B cell (primary cell): ENCODE results near the gene FCSK. TPM values are rescaled to one million over a fixed set of nuclear protein-coding genes. Genes with fewer than 3 reads are reported as not detected.
"Not testable (repeated sequence)": the region's sequence is repeated elsewhere in the genome, so short reads cannot be mapped to it uniquely, and the experiment has no call there.

ENCODE experiments used
- ATAC-seq: fragments of 200-7000 bp; cut with Tn5 transposase; one replicate; pipeline ENCODE4 v1.10.0; 2021; ENCODE audit warnings: low read depth, mild to moderate bottlenecking, moderate number of reproducible peaks, moderate library complexity
- CTCF ChIA-PET: fragments of 350-600 bp; sonication (Branson Sonifier 250); formaldehyde crosslinking; loops from one replicate; lab custom pipeline; 2021; ENCODE audit warnings: antibody characterized with exemption, inconsistent platforms; lab: Charles Lee
- POLR2A ChIA-PET: fragments of 350-600 bp; sonication (Branson Sonifier 250); formaldehyde crosslinking; loops from one replicate; lab custom pipeline; 2021; ENCODE audit warnings: antibody characterized with exemption; lab: Charles Lee
- DNase-seq: peaks from one replicate; pipeline ENCODE4 v3.0.0; 2013
- H2AFZ ChIP-seq: 2 replicates; pipeline ENCODE4 v1.6.1; 2012; ENCODE audit warnings: mild to moderate bottlenecking, low read depth, low read length; ENCODE audit not compliant: insufficient read depth, poor library complexity, severe bottlenecking
- H3K27ac ChIP-seq, 2 donors: 1 replicate in 1 of 2; 2 replicates in 1 of 2; pipeline ENCODE4 v1.5.1; 2012 to 2013; ENCODE audit warnings: low read length in 2 of 2, mild to moderate bottlenecking in 2 of 2, moderate library complexity in 1 of 2
- H3K27me3 ChIP-seq, 4 experiments: fragments of 200-600 bp in 1 of 4; sonication (generic) in 1 of 4; replicated peaks in 1 of 4; 1 replicate in 2 of 4; 2 replicates in 2 of 4; pipeline versions ENCODE4 v1.6.1 to v1.7.0; 2013 to 2016; ENCODE audit warnings: low read length in 3 of 4, mild to moderate bottlenecking in 2 of 4, mixed read lengths in 1 of 4, moderate library complexity in 1 of 4; ENCODE audit not compliant: insufficient read depth in 4 of 4, control insufficient read depth in 3 of 4; ENCODE audit errors: control extremely low read depth in 1 of 4
- H3K36me3 ChIP-seq, 2 experiments: replicated peaks in 1 of 2; 1 replicate in 1 of 2; 2 replicates in 1 of 2; pipeline versions ENCODE4 v1.6.1 to v1.7.1; 2013; ENCODE audit warnings: low read length in 1 of 2; ENCODE audit not compliant: insufficient read depth in 2 of 2, control insufficient read depth in 1 of 2; ENCODE audit errors: control extremely low read depth in 1 of 2, extremely low read depth in 1 of 2
- H3K4me1 ChIP-seq, 2 donors: fragments of 200-600 bp in 1 of 2; sonication (generic) in 1 of 2; 1 replicate in 1 of 2; 2 replicates in 1 of 2; pipeline versions ENCODE4 v1.5.1 to v1.6.1; 2013 to 2017; ENCODE audit warnings: low read length in 2 of 2; ENCODE audit not compliant: control insufficient read depth in 2 of 2, insufficient read depth in 2 of 2
- H3K4me2 ChIP-seq: replicated peaks from 2 replicates; pipeline ENCODE3; 2012; ENCODE audit warnings: mild to moderate bottlenecking, low read depth, low read length; ENCODE audit not compliant: poor library complexity, severe bottlenecking
- H3K4me3 ChIP-seq, 5 experiments: fragments of 200-600 bp in 1 of 5; sonication (generic) in 1 of 5; 1 replicate in 3 of 5; 2 replicates in 2 of 5; pipeline versions ENCODE4 v1.5.1 to v1.7.0; 2011 to 2016; ENCODE audit warnings: low read length in 4 of 5, mild to moderate bottlenecking in 4 of 5, low read depth in 2 of 5, control low read depth in 1 of 5, moderate library complexity in 1 of 5; ENCODE audit not compliant: insufficient read depth in 1 of 5; ENCODE audit errors: control extremely low read depth in 1 of 5, extremely low read depth in 1 of 5
- H3K79me2 ChIP-seq: fragments of 200-600 bp; sonication (generic); one replicate; pipeline ENCODE4 v1.6.0; 2016; ENCODE audit warnings: low read length; ENCODE audit not compliant: control insufficient read depth, insufficient read depth
- H3K9ac ChIP-seq: fragments of 200-600 bp; sonication (generic); 2 replicates; pipeline ENCODE4 v1.6.1; 2017; ENCODE audit warnings: mild to moderate bottlenecking, low read length, moderate library complexity
- H3K9me3 ChIP-seq, 3 donors: one replicate each; pipeline versions ENCODE4 v1.6.1 to v1.7.1; 2013; ENCODE audit warnings: low read length in 2 of 3; ENCODE audit not compliant: control insufficient read depth in 2 of 3, insufficient read depth in 1 of 3; ENCODE audit errors: control extremely low read depth in 1 of 3
- H4K20me1 ChIP-seq: 2 replicates; pipeline ENCODE4 v1.6.0; 2012; ENCODE audit warnings: mild to moderate bottlenecking, low read length; ENCODE audit not compliant: insufficient read depth, control insufficient read depth, poor library complexity, severe bottlenecking
- H3K27ac Mint-ChIP-seq: one replicate; pipeline ENCODE4 v1.8.0; 2021; ENCODE audit warnings: mixed read lengths
- H3K27me3 Mint-ChIP-seq: one replicate; pipeline ENCODE4 v1.8.0; 2021; ENCODE audit warnings: mixed read lengths
- H3K4me1 Mint-ChIP-seq: one replicate; pipeline ENCODE4 v1.8.0; 2021; ENCODE audit warnings: mixed read lengths
- H3K4me3 Mint-ChIP-seq: one replicate; pipeline ENCODE4 v1.8.0; 2021; ENCODE audit warnings: mixed read lengths
- H3K9me3 Mint-ChIP-seq: one replicate; pipeline ENCODE4 v1.8.0; 2022; ENCODE audit warnings: mixed read lengths; ENCODE audit not compliant: insufficient read depth
- EZH2 ChIP-seq: IDR thresholded peaks from 2 replicates; pipeline ENCODE4 v1.6.1; 2012; ENCODE audit warnings: borderline replicate concordance, low read depth, mild to moderate bottlenecking, moderate library complexity, low read length; ENCODE audit not compliant: insufficient read depth, poor library complexity, severe bottlenecking
- WGBS: methylation state at CpG from one replicate; pipeline ENCODE4 v1.1.5; 2013; ENCODE audit warnings: missing lambda C conversion rate; ENCODE audit not compliant: insufficient coverage; 5-methylcytosine and 5-hydroxymethylcytosine counted together
- intact Hi-C: fragments of 100-400 bp; cut with micrococcal nuclease; formaldehyde crosslinking; loops from one replicate; pipeline ENCODE4 v1.10.0; 2022
- polyA plus RNA-seq: library from polyadenylated mRNA; depleted of rRNA; stranded (reverse); fragments of >200 nt; gene quantifications from 2 replicates; pipeline ENCODE4 v1.2.3, GENCODE V29; 2012
- total RNA-seq, 2 donors: library from RNA; stranded (reverse); fragments of 120-200 nt in 1 of 2; gene quantifications; 1 replicate in 1 of 2; 2 replicates in 1 of 2; pipeline versions ENCODE4 v1.2.3 to v1.2.4, GENCODE V29; 2013 to 2022
- TF ChIP-seq, protein P1 (sequence below): fragments of 200-600 bp; IDR thresholded peaks from one replicate; pipeline ENCODE4 v1.8.0; 2022; ENCODE audit warnings: antibody characterized with exemption, mild to moderate bottlenecking

The FCSK gene
- total and polyA plus RNA-seq, 2 donors (not counting 1 experiment from before 2014, with no cell fraction given) = 19.4 to 24.8 TPM

DNA sequence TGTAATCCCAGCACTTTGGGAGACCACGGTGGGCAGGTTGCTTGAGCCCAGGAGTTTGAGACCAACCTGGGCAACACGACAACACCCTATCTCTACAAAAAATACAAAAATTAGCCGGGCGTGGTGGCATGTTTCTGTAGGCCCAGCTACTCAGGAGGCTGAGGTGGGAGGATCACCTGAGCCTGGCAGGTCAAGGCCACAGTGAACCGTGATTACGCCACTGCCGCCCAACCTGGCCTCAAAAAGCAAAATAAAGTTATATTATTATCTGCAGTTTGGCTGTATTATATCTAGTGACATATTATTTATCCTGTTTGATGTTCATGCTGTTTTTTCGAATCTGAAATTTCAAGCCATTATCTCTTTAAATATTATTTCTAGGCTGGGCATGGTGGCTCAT, 42.0 kb upstream of the FCSK start:
- Histone ChIP-seq H3K36me3 (peaks cover 0 to 10% of the 10 kb centered on the region in 2 experiments), H3K9me3 (no peaks in the 10 kb centered on the region), H4K20me1 (peaks cover 43% of the 10 kb centered on the region), H3K4me3 (no peak overlapping the region), H3K9ac (no peak overlapping the region), H3K4me1 (peaks cover 33 to 40% of the 10 kb centered on the region in 2 donors), H2AFZ (no peak overlapping the region), H3K4me2 (no peak overlapping the region), H3K27me3 (no peaks in the 10 kb centered on the region), H3K79me2 (peaks cover 78% of the 10 kb centered on the region), H3K27ac (no peak overlapping the region)
- DNase-seq = no peak
- H3K27me3 Mint-ChIP-seq = no peaks in the 10 kb centered on the region
- WGBS = 100% methylated on average over 1 of the region's 8 CpGs
- H3K27ac Mint-ChIP-seq = no peak overlapping the region
- H3K4me3 Mint-ChIP-seq = no peak overlapping the region
- ChIA-PET CTCF (interaction anchor here (1.1 kb wide), 2 partner anchors 12 to 16 kb away, joined by 3 read pairs; no protein-coding TSS in a partner anchor), POLR2A (interaction anchor here (0.7 kb wide), 2 partner anchors 17 to 1174 kb away, joined by 3 to 8 read pairs; no protein-coding TSS in a partner anchor)
- no peak for TF ChIP-seq EZH2
- TF ChIP-seq, protein P1, sequence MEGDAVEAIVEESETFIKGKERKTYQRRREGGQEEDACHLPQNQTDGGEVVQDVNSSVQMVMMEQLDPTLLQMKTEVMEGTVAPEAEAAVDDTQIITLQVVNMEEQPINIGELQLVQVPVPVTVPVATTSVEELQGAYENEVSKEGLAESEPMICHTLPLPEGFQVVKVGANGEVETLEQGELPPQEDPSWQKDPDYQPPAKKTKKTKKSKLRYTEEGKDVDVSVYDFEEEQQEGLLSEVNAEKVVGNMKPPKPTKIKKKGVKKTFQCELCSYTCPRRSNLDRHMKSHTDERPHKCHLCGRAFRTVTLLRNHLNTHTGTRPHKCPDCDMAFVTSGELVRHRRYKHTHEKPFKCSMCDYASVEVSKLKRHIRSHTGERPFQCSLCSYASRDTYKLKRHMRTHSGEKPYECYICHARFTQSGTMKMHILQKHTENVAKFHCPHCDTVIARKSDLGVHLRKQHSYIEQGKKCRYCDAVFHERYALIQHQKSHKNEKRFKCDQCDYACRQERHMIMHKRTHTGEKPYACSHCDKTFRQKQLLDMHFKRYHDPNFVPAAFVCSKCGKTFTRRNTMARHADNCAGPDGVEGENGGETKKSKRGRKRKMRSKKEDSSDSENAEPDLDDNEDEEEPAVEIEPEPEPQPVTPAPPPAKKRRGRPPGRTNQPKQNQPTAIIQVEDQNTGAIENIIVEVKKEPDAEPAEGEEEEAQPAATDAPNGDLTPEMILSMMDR = no peak
- ATAC-seq = no peak
- H3K9me3 Mint-ChIP-seq = no peaks in the 10 kb centered on the region
- H3K4me1 Mint-ChIP-seq = peaks cover 39% of the 10 kb centered on the region
- intact Hi-C loops = no loop called here

DNA sequence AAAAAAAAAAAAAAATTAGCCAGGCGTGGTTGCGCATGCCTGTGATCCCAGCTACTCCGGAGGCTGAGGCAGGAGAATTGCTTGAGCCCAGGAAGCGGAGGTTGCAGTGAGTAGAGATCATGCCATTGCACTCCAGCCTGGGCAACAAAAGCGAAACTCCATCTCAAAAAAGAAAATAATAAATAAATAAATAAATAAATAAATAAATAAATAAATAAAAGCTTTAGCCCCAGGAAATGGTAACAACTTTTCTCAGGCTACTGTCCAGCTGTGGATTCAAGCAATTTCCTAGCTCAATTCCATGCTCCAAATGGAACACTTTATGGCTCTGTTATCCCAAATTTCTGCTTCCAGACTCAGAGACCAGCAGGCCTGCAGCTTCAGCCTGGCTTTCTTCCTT, 40.8 kb upstream of the FCSK start:
- intact Hi-C loops, H3K4me2 ChIP-seq, H3K4me3 ChIP-seq, H3K27me3 ChIP-seq, H3K27me3 Mint-ChIP-seq, DNase-seq, H3K9ac ChIP-seq, H3K27ac Mint-ChIP-seq, ATAC-seq, H3K9me3 ChIP-seq, H3K9me3 Mint-ChIP-seq, H2AFZ ChIP-seq, H3K4me3 Mint-ChIP-seq, H3K27ac ChIP-seq: not testable (repeated sequence)
- H3K79me2 ChIP-seq = peaks cover 77% of the 10 kb centered on the region
- peaks cover 43% of the 10 kb centered on the region for H4K20me1 ChIP-seq
- ChIA-PET CTCF (interaction anchor here (1.1 kb wide), 1 partner anchor 13 kb away, joined by 3 read pairs; no protein-coding TSS in a partner anchor), POLR2A (interaction anchor here (0.6 kb wide), 2 partner anchors 14 to 16 kb away, joined by 4 to 9 read pairs; no protein-coding TSS in a partner anchor)
- peaks cover 33 to 40% of the 10 kb centered on the region in 2 donors for H3K4me1 ChIP-seq
- WGBS = no CpG with 5 or more reads among the region's 5 CpGs
- peaks cover 39% of the 10 kb centered on the region for H3K4me1 Mint-ChIP-seq
- peaks cover 0 to 10% of the 10 kb centered on the region in 2 experiments for H3K36me3 ChIP-seq
